GM19238 (cell line): ENCODE measurements around the gene FAM110D.

ENCODE experiments used
- DNase-seq: peaks from one replicate; pipeline ENCODE4 v3.0.0; 2011; ENCODE audit warnings: low spot score; ENCODE audit not compliant: insufficient read length

FAM110D gene

GRCh38 chr1:26162220-26162709, 3.4 kb downstream of the FAM110D start:
- DNase-seq, result no peak

GRCh38 chr1:26163684-26164035, 4.8 kb downstream of the FAM110D start:
- no peak for DNase-seq

GRCh38 chr1:26164036-26164860, 5.4 kb downstream of the FAM110D start:
- DNase-seq, result peak; percentile 49

- DNase-seq, result no peak
Measured at GRCh38 chr1:26164861-26165842, 6.3 kb downstream of the FAM110D start.

GRCh38 chr1:26166719-26167281, 7.9 kb downstream of the FAM110D start:
- no peak for DNase-seq

- DNase-seq, result no peak
Measured at GRCh38 chr1:26168410-26169197, 9.7 kb downstream of the FAM110D start, which contains the start of gene C1orf232. C1orf232 (minus strand) TSS chr1:26168963; CDS start chr1:26168499, 464 bp downstream.

GRCh38 chr1:26169198-26169554, 10.3 kb downstream of the FAM110D start:
- DNase-seq, result no peak

- peak; percentile 100 for DNase-seq
Measured at GRCh38 chr1:26169669-26170471, 11.0 kb downstream of the FAM110D start, which contains the start of gene ZNF593. ZNF593 (plus strand) TSS chr1:26169908; CDS start chr1:26169984, 76 bp downstream.

GRCh38 chr1:26170472-26170821, 11.6 kb downstream of the FAM110D start:
- no peak for DNase-seq

GRCh38 chr1:26171084-26172072, 12.5 kb downstream of the FAM110D start, which contains the start of gene ZNF593OS:
ZNF593OS (minus strand) TSS chr1:26171832; CDS start chr1:26171661, 171 bp downstream.
- no peak for DNase-seq

GRCh38 chr1:26175346-26175745, 16.5 kb downstream of the FAM110D start:
- DNase-seq, result no peak

GRCh38 chr1:26177182-26177684, 18.4 kb downstream of the FAM110D start, which contains the start of gene CNKSR1:
CNKSR1 (plus strand) TSS chr1:26177491; CDS start chr1:26177548, 57 bp downstream.
- DNase-seq, result no peak

- no peak for DNase-seq
Measured at GRCh38 chr1:26180010-26180506, 21.2 kb downstream of the FAM110D start.

GRCh38 chr1:26181586-26182382, 22.9 kb downstream of the FAM110D start:
- no peak for DNase-seq

- no peak for DNase-seq
Measured at GRCh38 chr1:26182383-26182696, 23.5 kb downstream of the FAM110D start.

GRCh38 chr1:26184086-26184485, 25.2 kb downstream of the FAM110D start:
- DNase-seq, result no peak

GRCh38 chr1:26184883-26185282, 26.0 kb downstream of the FAM110D start:
- no peak for DNase-seq
